Subcutaneous adipose tissue (tissue), 4 donors: ENCODE results near the gene ALPL. TPM values are rescaled to one million over a fixed set of nuclear protein-coding genes. Genes with fewer than 3 reads are reported as not detected.

ENCODE experiments used
- CTCF ChIP-seq: fragments of 450-650 bp; IDR thresholded peaks from one replicate; pipeline ENCODE4 v1.5.1; 2016; ENCODE audit warnings: low read depth, mild to moderate bottlenecking, control low read depth, antibody characterized with exemption, moderate library complexity
- total RNA-seq, 4 donors: library from RNA; depleted of rRNA; stranded (reverse); fragments of >200 nt; gene quantifications; one replicate each; pipeline ENCODE4 v1.1.0, GENCODE V29; 2016

The ALPL gene
- total RNA-seq, 4 donors from 2014 or later = 2.6 to 17.7 (median 9.5) TPM

- TF ChIP-seq CTCF = no peak
These were observed 78.4 kb downstream of the ALPL start for GRCh38 chr1:21587602-21587953.

- no peak for TF ChIP-seq CTCF
These were observed 80.4 kb downstream of the ALPL start for GRCh38 chr1:21589618-21590017.

- TF ChIP-seq CTCF = no peak
These were observed 81.1 kb downstream of the ALPL start for GRCh38 chr1:21590126-21590880.

GRCh38 chr1:21590934-21591333 lies 81.7 kb downstream of the ALPL start:
- TF ChIP-seq CTCF = no peak

- no peak for TF ChIP-seq CTCF
These were observed 83.1 kb downstream of the ALPL start for GRCh38 chr1:21592086-21592865.

GRCh38 chr1:21593231-21593630 lies 84.0 kb downstream of the ALPL start:
- no peak for TF ChIP-seq CTCF

GRCh38 chr1:21594501-21594900 lies 85.3 kb downstream of the ALPL start:
- TF ChIP-seq CTCF = no peak
